Measurements from ENCODE around the gene ULK4. TPM values are rescaled to one million over a fixed set of nuclear protein-coding genes. Genes with fewer than 3 reads are reported as not detected.

ULK4 gene
- total and polyA plus RNA-seq, 7 donors = 2.1 to 18.6 (median 8.9) TPM

DNA sequence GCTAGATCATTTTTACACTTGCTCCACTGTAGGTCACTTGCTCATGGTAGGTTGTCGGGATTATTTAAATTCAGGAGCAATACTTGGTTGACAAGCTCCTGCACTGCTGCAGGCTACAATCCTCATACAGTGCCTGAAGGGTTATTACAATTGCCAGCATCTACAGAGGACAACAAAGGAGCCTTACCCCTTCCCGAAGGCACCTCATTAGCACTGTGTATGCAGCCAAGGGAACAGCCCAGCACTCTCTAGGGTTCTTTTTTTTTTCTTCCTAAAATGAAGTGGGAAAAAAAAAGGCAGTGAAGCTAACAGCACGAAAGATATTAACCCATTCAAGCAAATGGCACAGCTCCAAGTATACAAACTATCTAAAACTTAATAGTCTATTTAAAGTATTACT is 142.7 kb downstream of the ULK4 start:
- Histone ChIP-seq H3K4me1 (no peaks in the 10 kb centered on the region), H3K9me3 (no peaks in the 10 kb centered on the region), H3K27me3 (no peaks in the 10 kb centered on the region), H3K36me3 (no peaks in the 10 kb centered on the region), H3K4me3 (no peak overlapping the region), H3K27ac (no peak overlapping the region)
- no peak for DNase-seq
- WGBS, 2 donors = 70 to 74% methylated on average over 3 of the region's 3 CpGs
- TF ChIP-seq POLR2A (IDR thresholded peaks at IDR 0.05) (no peak), POLR2AphosphoS5 (IDR thresholded peaks at IDR 0.05) (no peak), EP300 (IDR thresholded peaks at IDR 0.05) (no peak)
- TF ChIP-seq, protein P1, sequence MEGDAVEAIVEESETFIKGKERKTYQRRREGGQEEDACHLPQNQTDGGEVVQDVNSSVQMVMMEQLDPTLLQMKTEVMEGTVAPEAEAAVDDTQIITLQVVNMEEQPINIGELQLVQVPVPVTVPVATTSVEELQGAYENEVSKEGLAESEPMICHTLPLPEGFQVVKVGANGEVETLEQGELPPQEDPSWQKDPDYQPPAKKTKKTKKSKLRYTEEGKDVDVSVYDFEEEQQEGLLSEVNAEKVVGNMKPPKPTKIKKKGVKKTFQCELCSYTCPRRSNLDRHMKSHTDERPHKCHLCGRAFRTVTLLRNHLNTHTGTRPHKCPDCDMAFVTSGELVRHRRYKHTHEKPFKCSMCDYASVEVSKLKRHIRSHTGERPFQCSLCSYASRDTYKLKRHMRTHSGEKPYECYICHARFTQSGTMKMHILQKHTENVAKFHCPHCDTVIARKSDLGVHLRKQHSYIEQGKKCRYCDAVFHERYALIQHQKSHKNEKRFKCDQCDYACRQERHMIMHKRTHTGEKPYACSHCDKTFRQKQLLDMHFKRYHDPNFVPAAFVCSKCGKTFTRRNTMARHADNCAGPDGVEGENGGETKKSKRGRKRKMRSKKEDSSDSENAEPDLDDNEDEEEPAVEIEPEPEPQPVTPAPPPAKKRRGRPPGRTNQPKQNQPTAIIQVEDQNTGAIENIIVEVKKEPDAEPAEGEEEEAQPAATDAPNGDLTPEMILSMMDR (IDR thresholded peaks at IDR 0.05) = no peak
- intact Hi-C loops (cut with DNase I) = no loop called here

DNA sequence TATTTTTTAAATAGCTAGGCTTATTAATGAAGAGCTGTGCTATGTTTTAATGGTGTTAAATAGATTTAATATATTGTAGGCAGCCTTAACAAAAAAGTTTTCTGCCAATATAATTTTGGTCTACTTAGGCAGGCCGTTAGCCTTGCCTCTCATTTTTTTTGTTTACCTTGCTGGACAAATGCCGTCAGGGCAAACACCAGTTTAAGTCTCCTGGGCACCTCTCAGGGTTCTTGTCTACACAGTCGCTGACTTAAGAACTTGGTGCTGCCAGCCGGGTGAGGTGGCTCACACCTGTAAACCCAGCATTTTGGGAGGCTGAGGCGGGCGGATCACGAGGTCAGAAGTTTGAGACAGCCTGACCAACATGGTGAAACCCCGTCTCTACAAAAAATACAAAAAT is 153.3 kb downstream of the ULK4 start:
- WGBS, 2 donors = 90 to 92% methylated on average over 8 of the region's 8 CpGs
- Histone ChIP-seq H3K4me1 (no peaks in the 10 kb centered on the region), H3K36me3 (no peaks in the 10 kb centered on the region), H3K27ac (no peak overlapping the region), H3K27me3 (no peaks in the 10 kb centered on the region), H3K4me3 (no peak overlapping the region), H3K9me3 (no peaks in the 10 kb centered on the region)
- intact Hi-C loops (cut with DNase I) = no loop called here
- no peak for DNase-seq
- TF ChIP-seq POLR2A (IDR thresholded peaks at IDR 0.05) = no peak
- TF ChIP-seq, protein P1 (IDR thresholded peaks at IDR 0.05) = no peak
- no peak for TF ChIP-seq POLR2AphosphoS5 (IDR thresholded peaks at IDR 0.05)
- no peak for TF ChIP-seq EP300 (IDR thresholded peaks at IDR 0.05)

DNA sequence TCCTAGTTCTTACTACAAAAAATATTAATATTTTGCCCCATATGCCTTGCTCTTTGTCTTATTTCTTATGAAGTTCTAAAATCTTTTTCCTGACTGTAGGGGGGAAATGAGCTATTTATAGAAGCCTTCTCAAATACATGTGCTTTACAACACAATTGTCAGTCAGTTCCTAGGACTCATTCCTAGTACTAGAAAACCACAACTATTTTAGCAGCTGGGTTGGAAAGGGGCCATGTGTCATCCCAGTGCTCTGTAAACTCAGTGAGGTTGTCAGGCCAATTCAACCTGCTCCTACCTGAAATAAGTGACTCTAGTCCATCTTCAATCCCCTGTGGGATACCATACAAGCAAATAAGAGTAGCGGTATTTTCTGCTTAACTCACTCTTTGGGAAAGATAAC is 153.8 kb downstream of the ULK4 start:
- Histone ChIP-seq H3K4me3 (no peak overlapping the region), H3K4me1 (no peaks in the 10 kb centered on the region), H3K27me3 (no peaks in the 10 kb centered on the region), H3K36me3 (no peaks in the 10 kb centered on the region), H3K27ac (no peak overlapping the region), H3K9me3 (no peaks in the 10 kb centered on the region)
- TF ChIP-seq EP300 (IDR thresholded peaks at IDR 0.05) = no peak
- TF ChIP-seq, protein P1 (IDR thresholded peaks at IDR 0.05) = no peak
- no peak for TF ChIP-seq POLR2A (IDR thresholded peaks at IDR 0.05)
- TF ChIP-seq POLR2AphosphoS5 (IDR thresholded peaks at IDR 0.05) = no peak
- 96% methylated on average over 1 of the region's 1 CpG for WGBS, 2 donors
- intact Hi-C loops (cut with DNase I) = no loop called here
- DNase-seq = no peak

- H3K36me3 ChIP-seq = no peaks in the 10 kb centered on the region
- no peak for TF ChIP-seq POLR2A (IDR thresholded peaks at IDR 0.05)
- H3K9me3 ChIP-seq = no peaks in the 10 kb centered on the region
- H3K4me3 ChIP-seq = no peak overlapping the region
- no peaks in the 10 kb centered on the region for H3K27me3 ChIP-seq
- WGBS, 2 donors = 86 to 90% methylated on average over 5 of the region's 5 CpGs
- H3K27ac ChIP-seq = no peak overlapping the region
- intact Hi-C loops (cut with DNase I) = no loop called here
- no peak for DNase-seq
- H3K4me1 ChIP-seq = no peaks in the 10 kb centered on the region
These were observed 166.9 kb downstream of the ULK4 start for GRCh38 chr3:41794748-41795589.

GRCh38 chr3:41792806-41793205 is 169.1 kb downstream of the ULK4 start:
- no peaks in the 10 kb centered on the region for H3K4me1 ChIP-seq
- DNase-seq = no peak
- TF ChIP-seq POLR2A (IDR thresholded peaks at IDR 0.05) (no peak), EP300 (IDR thresholded peaks at IDR 0.05) (no peak), POLR2AphosphoS5 (IDR thresholded peaks at IDR 0.05) (no peak)
- TF ChIP-seq, protein P1 (IDR thresholded peaks at IDR 0.05) = no peak
- 94 to 95% methylated on average over 7 of the region's 7 CpGs for WGBS, 2 donors
- H3K27me3 ChIP-seq = no peaks in the 10 kb centered on the region
- H3K4me3 ChIP-seq = no peak overlapping the region
- no peak overlapping the region for H3K27ac ChIP-seq
- H3K9me3 ChIP-seq = no peaks in the 10 kb centered on the region
- intact Hi-C loops (cut with DNase I) = no loop called here
- no peaks in the 10 kb centered on the region for H3K36me3 ChIP-seq
